Lower leg skin (tissue), 4 donors: ENCODE measurements around the gene ZNF710. TPM values are rescaled to one million over a fixed set of nuclear protein-coding genes. Genes with fewer than 3 reads are reported as not detected.

Experiments used
- DNase-seq, 2 donors: peaks; one replicate each; pipeline ENCODE4 v3.0.0-alpha.2; 2019; ENCODE audit warnings: low spot score in 2 of 2
- H3K4me3 ChIP-seq: fragments of 200-600 bp; sonication (generic); 2 replicates; pipeline ENCODE4 v1.5.1; 2017; ENCODE audit warnings: mild to moderate bottlenecking, low read depth; ENCODE audit not compliant: poor library complexity, severe bottlenecking
- CTCF ChIP-seq, 3 donors: fragments of 450-650 bp; IDR thresholded peaks; one replicate each; pipeline ENCODE4 v1.5.1; 2016; ENCODE audit warnings: antibody characterized with exemption in 3 of 3, mild to moderate bottlenecking in 3 of 3, moderate library complexity in 2 of 3
- POLR2A ChIP-seq, 2 donors: fragments of 450-650 bp; IDR thresholded peaks; one replicate each; pipeline ENCODE4 v1.6.1; 2016 to 2017; ENCODE audit warnings: antibody characterized with exemption in 2 of 2, mild to moderate bottlenecking in 1 of 2, moderate library complexity in 1 of 2
- WGBS, 2 donors: methylation state at CpG; one replicate each; pipeline ENCODE4 v1.1.5; 2018; 5-methylcytosine and 5-hydroxymethylcytosine counted together
- intact Hi-C: fragments of 100-400 bp; cut with DNase I; formaldehyde crosslinking; loops from one replicate; pipeline ENCODE4 v1.15.0; 2023; ENCODE audit warnings: low total_unique reads
- microRNA-seq, 2 donors: library from miRNA; unstranded; fragments of <30 nt; microRNA quantifications; one replicate each; pipeline ENCODE4, GENCODE V29; 2016; ENCODE audit warnings: borderline replicate concordance in 2 of 2, borderline number of aligned reads in 1 of 2
- total RNA-seq, 4 donors: library from RNA; depleted of rRNA; stranded (reverse); fragments of >200 nt; gene quantifications; one replicate each; pipeline ENCODE4 v1.1.0, GENCODE V29; 2016

Gene ZNF710
- total RNA-seq, 4 donors from 2014 or later, result 27.2 to 34.3 (median 32.4) TPM

- WGBS, 2 donors, result 83 to 87% methylated on average over 6 of the region's 6 CpGs
- H3K4me3 ChIP-seq, result no peak overlapping the region
- intact Hi-C loops, result no loop called here
- TF ChIP-seq CTCF (IDR thresholded peaks at IDR 0.05), result no peak
- no peak for TF ChIP-seq POLR2A (IDR thresholded peaks at IDR 0.05)
- no peak for DNase-seq
Observed at GRCh38 chr15:90126022-90126421, 124.9 kb downstream of the ZNF710 start.

- no peak for TF ChIP-seq POLR2A (IDR thresholded peaks at IDR 0.05)
- no peak for TF ChIP-seq CTCF (IDR thresholded peaks at IDR 0.05)
- no peak overlapping the region for H3K4me3 ChIP-seq
- DNase-seq, result no peak
- intact Hi-C loops, result no loop called here
- 22 to 37% methylated on average over 10 of the region's 10 CpGs for WGBS, 2 donors
Observed at GRCh38 chr15:90126596-90127435, 125.7 kb downstream of the ZNF710 start.

- intact Hi-C loops, result no loop called here
Observed at GRCh38 chr15:90130291-90130690, 129.2 kb downstream of the ZNF710 start.

More at GRCh38 chr15:90130291-90130690, 129.2 kb downstream of the ZNF710 start:
- 93 to 95% methylated on average over 8 of the region's 8 CpGs for WGBS, 2 donors
- H3K4me3 ChIP-seq, result no peak overlapping the region
- TF ChIP-seq CTCF (IDR thresholded peaks at IDR 0.05) (no peak), POLR2A (IDR thresholded peaks at IDR 0.05) (no peak)
- DNase-seq, result no peak

Small RNAs within 50 kb of the gene (microRNA-seq; reads per million reads assigned to microRNA genes)
- gene MIR3174, result 0 to 0.68 reads per million in 2 donors

Other genes starting within 250 kb of the ZNF710 start
- gene MESP2, start 225.0 kb upstream of the ZNF710 start, total RNA-seq, result 1 to 10 TPM in 1 of 4 donors, under 1 TPM in 1, not detected in 2; 0.45 to 1.1 TPM
- 10 to 100 TPM; 14.9 to 67.3 (median 21.6) TPM for gene ANPEP, start 186.5 kb upstream of the ZNF710 start, total RNA-seq
- 10 to 100 TPM; 20.8 to 36.0 (median 23.8) TPM for gene AP3S2, start 107.3 kb upstream of the ZNF710 start, total RNA-seq
- gene ARPIN, start 88.4 kb upstream of the ZNF710 start, total RNA-seq, result 10 to 100 TPM in 3 of 4 donors, 1 to 10 TPM in 1; 8.5 to 21.5 (median 14.4) TPM
- gene IDH2, start 101.1 kb downstream of the ZNF710 start, total RNA-seq, result 100 to 1,000 TPM in 2 of 4 donors, 10 to 100 TPM in 2; 49.2 to 136 (median 86.3) TPM
- 100 to 1,000 TPM in 3 of 4 donors, 10 to 100 TPM in 1; 89.2 to 151 (median 106) TPM for gene SEMA4B, start 200.0 kb downstream of the ZNF710 start, total RNA-seq
- 10 to 100 TPM in 3 of 4 donors, 1 to 10 TPM in 1; 10.0 to 32.2 (median 22.9) TPM for gene CIB1, start 232.6 kb downstream of the ZNF710 start, total RNA-seq
- gene GDPGP1, start 232.9 kb downstream of the ZNF710 start, total RNA-seq, result 1 to 10 TPM; 2.6 to 5.5 (median 3.9) TPM
- gene TTLL13, start 248.2 kb downstream of the ZNF710 start, total RNA-seq, result under 1 TPM in 1 of 4 donors, not detected in 3; 0.63 TPM